ENCODE measurements around the gene SP6.

DNA sequence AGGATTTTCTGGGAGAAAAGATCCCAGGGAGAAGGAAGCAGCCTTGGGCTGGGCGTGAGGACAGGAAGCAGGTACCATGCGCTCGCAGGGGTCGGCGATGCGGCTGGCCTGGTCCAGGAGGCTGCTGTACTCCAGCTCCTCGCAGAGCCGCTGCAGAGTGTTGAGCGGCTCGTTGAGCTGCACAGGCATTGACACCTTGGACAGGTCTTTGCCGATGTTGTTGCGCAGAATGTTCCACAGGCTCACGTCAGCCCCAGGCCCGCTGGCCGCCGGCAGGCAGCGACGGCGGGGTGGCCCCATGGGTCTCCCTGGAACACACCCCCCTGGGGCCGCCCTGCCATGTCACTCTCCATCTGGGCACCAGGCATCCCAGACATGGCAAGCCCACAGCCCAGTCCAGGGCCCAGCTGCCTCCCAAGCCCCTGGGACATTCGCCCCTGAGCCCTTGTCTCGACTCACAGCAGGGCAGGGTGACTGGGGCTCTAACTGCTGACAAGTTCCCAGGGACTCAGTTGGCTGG, 37.4 kb downstream of the SP6 start:
- TF ChIP-seq POLR2A (IDR thresholded peaks at IDR 0.05) = no peak
- TF ChIP-seq, protein P1, sequence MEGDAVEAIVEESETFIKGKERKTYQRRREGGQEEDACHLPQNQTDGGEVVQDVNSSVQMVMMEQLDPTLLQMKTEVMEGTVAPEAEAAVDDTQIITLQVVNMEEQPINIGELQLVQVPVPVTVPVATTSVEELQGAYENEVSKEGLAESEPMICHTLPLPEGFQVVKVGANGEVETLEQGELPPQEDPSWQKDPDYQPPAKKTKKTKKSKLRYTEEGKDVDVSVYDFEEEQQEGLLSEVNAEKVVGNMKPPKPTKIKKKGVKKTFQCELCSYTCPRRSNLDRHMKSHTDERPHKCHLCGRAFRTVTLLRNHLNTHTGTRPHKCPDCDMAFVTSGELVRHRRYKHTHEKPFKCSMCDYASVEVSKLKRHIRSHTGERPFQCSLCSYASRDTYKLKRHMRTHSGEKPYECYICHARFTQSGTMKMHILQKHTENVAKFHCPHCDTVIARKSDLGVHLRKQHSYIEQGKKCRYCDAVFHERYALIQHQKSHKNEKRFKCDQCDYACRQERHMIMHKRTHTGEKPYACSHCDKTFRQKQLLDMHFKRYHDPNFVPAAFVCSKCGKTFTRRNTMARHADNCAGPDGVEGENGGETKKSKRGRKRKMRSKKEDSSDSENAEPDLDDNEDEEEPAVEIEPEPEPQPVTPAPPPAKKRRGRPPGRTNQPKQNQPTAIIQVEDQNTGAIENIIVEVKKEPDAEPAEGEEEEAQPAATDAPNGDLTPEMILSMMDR (IDR thresholded peaks at IDR 0.05) = no peak
- TF ChIP-seq EP300 (IDR thresholded peaks at IDR 0.05) = no peak
